ENCODE measurements around the gene OVCA2. TPM values are rescaled to one million over a fixed set of nuclear protein-coding genes. Genes with fewer than 3 reads are reported as not detected.

OVCA2 gene
- total RNA-seq, 1 experiment from 2014 or later = 24.6 TPM

GRCh38 chr17:2050300-2051060 is 8.7 kb downstream of the OVCA2 start:
- DNase-seq = peak; percentile 72
- no peak overlapping the region for H3K27ac ChIP-seq (ENCODE audit: insufficient read length, low read depth, low read length)

More at GRCh38 chr17:2050300-2051060, 8.7 kb downstream of the OVCA2 start:
- Histone ChIP-seq H2AFZ (ENCODE audit: low read length) (no peak overlapping the region), H2BK20ac (ENCODE audit: low read depth, low read length, poor library complexity, severe bottlenecking) (no peak overlapping the region), H3K27me3 (ENCODE audit: insufficient read depth, low read length) (peaks cover 48% of the 10 kb centered on the region), H3K9ac (ENCODE audit: extremely low read depth, insufficient read length, low read length) (no peak overlapping the region), H3K14ac (ENCODE audit: insufficient read depth, low read length) (no peak overlapping the region), H3K4me2 (ENCODE audit: insufficient read depth, insufficient read length, low read length) (peak overlapping the region; percentile 17), H3K9me3 (ENCODE audit: control insufficient read depth, low read depth, low read length) (no peaks in the 10 kb centered on the region), H3K79me1 (ENCODE audit: insufficient read depth, low read depth, low read length, poor library complexity, severe bottlenecking) (no peaks in the 10 kb centered on the region), H3K23me2 (ENCODE audit: insufficient read length, low read depth, low read length, poor library complexity, severe bottlenecking) (peaks cover 6% of the 10 kb centered on the region), H3K56ac (ENCODE audit: insufficient read length, low read depth, low read length) (no peak overlapping the region), H4K91ac (ENCODE audit: insufficient read length, low read depth, low read length) (no peak overlapping the region), H3K18ac (ENCODE audit: insufficient read length, low read depth, low read length) (no peak overlapping the region), H3K79me2 (ENCODE audit: insufficient read depth, low read length) (no peaks in the 10 kb centered on the region), H4K8ac (replicated peaks; ENCODE audit: insufficient read length, low read depth, low read length) (no peak overlapping the region), H3T11ph (ENCODE audit: low read length) (no peak overlapping the region), H2BK15ac (ENCODE audit: low read depth, low read length) (no peak overlapping the region), H4K20me1 (ENCODE audit: control insufficient read depth, insufficient read depth, insufficient read length) (peaks cover 4% of the 10 kb centered on the region), H2BK12ac (ENCODE audit: insufficient read length, low read depth, low read length) (no peak overlapping the region), H3K23ac (ENCODE audit: insufficient read length, low read depth, low read length) (no peak overlapping the region), H2BK5ac (ENCODE audit: insufficient read length, low read length) (no peak overlapping the region), H2AK5ac (ENCODE audit: insufficient read length, low read length) (no peak overlapping the region), H3K4ac (ENCODE audit: low read depth, low read length) (no peak overlapping the region), H2BK120ac (ENCODE audit: low read depth, low read length, poor library complexity, severe bottlenecking) (no peak overlapping the region), H4K5ac (ENCODE audit: insufficient read length, low read depth, low read length) (no peak overlapping the region), H3K4me1 (ENCODE audit: insufficient read depth, low read length) (no peaks in the 10 kb centered on the region)
- Mint-ChIP-seq H3K9me3 (no peaks in the 10 kb centered on the region), H3K4me3 (no peak overlapping the region), H3K27me3 (ENCODE audit: low read depth) (peaks cover 68% of the 10 kb centered on the region), H3K4me1 (peaks cover 8 to 9% of the 10 kb centered on the region in 2 experiments; a peak in 3 of 4 replicates), H3K27ac (no peak overlapping the region), H3K36me3 (ENCODE audit: insufficient read depth in 1 of 3, low read depth in 3 of 3) (no peaks in the 10 kb centered on the region; a peak in 2 of 7 replicates)
- WGBS (ENCODE audit: extremely low coverage, insufficient read length, low lambda C conversion rate) = no CpG with 5 or more reads among the region's 88 CpGs
- TF ChIP-seq CTCF (conservative IDR thresholded peaks at IDR 0.05) = no peak

Data from H9 (cell line).